Muscle layer of duodenum (tissue), 2 donors: Measurements from ENCODE around the gene TRERF1.
"Not testable (repeated sequence)": the region's sequence is repeated elsewhere in the genome, so short reads cannot be mapped to it uniquely, and the experiment has no call there.

Source experiments
- H3K27ac ChIP-seq: one replicate; pipeline ENCODE4 v1.7.0; 2013; ENCODE audit warnings: mild to moderate bottlenecking, low read length
- H3K27me3 ChIP-seq: one replicate; pipeline ENCODE4 v1.7.0; 2013; ENCODE audit warnings: low read depth, mild to moderate bottlenecking, control low read depth, low read length
- H3K36me3 ChIP-seq, 2 donors: one replicate each; pipeline ENCODE4 v1.7.0; 2013; ENCODE audit warnings: low read length in 2 of 2, control low read depth in 1 of 2, mild to moderate bottlenecking in 1 of 2; ENCODE audit not compliant: insufficient read depth in 2 of 2, control insufficient read depth in 1 of 2
- H3K4me1 ChIP-seq, 2 donors: one replicate each; pipeline ENCODE4 v1.7.0; 2013; ENCODE audit warnings: low read length in 2 of 2, mild to moderate bottlenecking in 2 of 2, control low read depth in 1 of 2, moderate library complexity in 1 of 2; ENCODE audit not compliant: insufficient read depth in 2 of 2, control insufficient read depth in 1 of 2
- H3K4me3 ChIP-seq, 2 donors: one replicate each; pipeline ENCODE4 v1.7.0; 2013; ENCODE audit warnings: low read length in 2 of 2, low read depth in 1 of 2, mild to moderate bottlenecking in 1 of 2
- H3K9me3 ChIP-seq, 2 donors: one replicate each; pipeline ENCODE4 v1.7.0; 2013; ENCODE audit warnings: low read length in 2 of 2, control low read depth in 1 of 2, mild to moderate bottlenecking in 1 of 2; ENCODE audit not compliant: control insufficient read depth in 1 of 2
- donor health status: healthy.

The TRERF1 gene

GRCh38 chr6:42448391-42448790 lies 3.3 kb downstream of the TRERF1 start:
- Histone ChIP-seq H3K27me3 (no peaks in the 10 kb centered on the region), H3K36me3 (no peaks in the 10 kb centered on the region), H3K9me3 (no peaks in the 10 kb centered on the region), H3K27ac (peak overlapping the region; percentile 19), H3K4me1 (peaks cover 8 to 20% of the 10 kb centered on the region in 2 donors), H3K4me3 (peak overlapping the region in 1 of 2 donors; percentile 3)

GRCh38 chr6:42446996-42447395 lies 4.7 kb downstream of the TRERF1 start:
- Histone ChIP-seq H3K9me3 (no peaks in the 10 kb centered on the region), H3K36me3 (no peaks in the 10 kb centered on the region), H3K4me3 (no peak overlapping the region), H3K4me1 (peaks cover 8 to 24% of the 10 kb centered on the region in 2 donors), H3K27ac (no peak overlapping the region), H3K27me3 (no peaks in the 10 kb centered on the region)

GRCh38 chr6:42446370-42446769 lies 5.4 kb downstream of the TRERF1 start:
- Histone ChIP-seq H3K4me3 (no peak overlapping the region), H3K27me3 (no peaks in the 10 kb centered on the region), H3K36me3 (no peaks in the 10 kb centered on the region), H3K9me3 (no peaks in the 10 kb centered on the region), H3K27ac (no peak overlapping the region), H3K4me1 (peaks cover 10 to 30% of the 10 kb centered on the region in 2 donors)

- peaks cover 13 to 34% of the 10 kb centered on the region in 2 donors for H3K4me1 ChIP-seq
- H3K36me3 ChIP-seq, H3K27me3 ChIP-seq, H3K9me3 ChIP-seq, H3K4me3 ChIP-seq, H3K27ac ChIP-seq: not testable (repeated sequence)
These were observed 5.8 kb downstream of the TRERF1 start for GRCh38 chr6:42445955-42446354.

GRCh38 chr6:42443312-42444060 lies 8.2 kb downstream of the TRERF1 start:
- no peaks in the 10 kb centered on the region for H3K36me3 ChIP-seq
- peak overlapping the region in 1 of 2 donors; percentile 35 for H3K4me3 ChIP-seq
- H3K27me3 ChIP-seq, result no peaks in the 10 kb centered on the region
- peaks cover 9 to 30% of the 10 kb centered on the region in 2 donors for H3K4me1 ChIP-seq
- H3K27ac ChIP-seq, result peak overlapping the region; percentile 60
- H3K9me3 ChIP-seq, result no peaks in the 10 kb centered on the region

GRCh38 chr6:42441697-42442081 lies 10.0 kb downstream of the TRERF1 start:
- Histone ChIP-seq H3K27ac (peak overlapping the region; percentile 78), H3K4me3 (peak overlapping the region in 1 of 2 donors; percentile 41)

DNA sequence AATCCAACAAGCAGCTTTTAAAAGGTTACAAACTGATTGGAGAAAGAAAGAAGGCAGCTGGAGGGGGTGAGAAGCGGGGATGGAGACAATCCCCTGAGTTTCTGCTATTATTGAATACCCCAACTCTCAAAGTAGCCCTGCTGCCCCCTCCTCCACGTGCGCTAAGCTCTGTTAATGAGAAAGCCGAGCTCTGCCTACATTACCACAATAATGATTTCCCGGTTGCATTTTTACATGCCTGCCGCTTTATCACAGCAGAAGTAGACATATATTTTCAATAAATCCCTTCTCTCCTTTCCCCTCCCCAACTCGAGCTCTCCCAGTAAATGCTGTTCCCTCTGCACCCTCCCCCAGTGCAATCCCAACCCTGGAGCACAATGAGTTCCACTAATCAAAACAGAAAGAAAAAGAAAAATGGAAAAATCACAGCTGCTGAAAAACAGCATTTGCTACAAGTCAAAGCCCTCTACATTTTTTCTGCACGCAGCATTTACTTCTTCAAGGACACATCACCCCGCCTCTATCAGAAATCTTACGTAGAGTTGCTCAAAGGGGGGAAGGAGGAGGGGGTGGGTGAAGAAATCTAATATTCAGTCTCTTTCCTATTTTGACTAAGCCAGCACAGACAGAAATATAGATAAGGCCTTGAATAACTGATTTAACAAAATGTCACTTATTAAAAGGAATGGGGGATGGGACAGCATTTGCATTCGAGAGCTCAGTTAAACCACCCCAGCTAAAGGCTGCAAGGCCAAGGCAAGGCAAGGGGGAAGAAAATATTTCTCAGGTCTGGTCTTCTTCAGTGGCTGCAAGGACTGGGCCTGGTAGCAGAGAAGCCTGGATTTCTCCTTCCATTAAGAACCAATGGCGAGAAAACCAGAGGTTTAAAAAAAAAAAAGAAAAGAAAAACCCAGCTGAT lies 10.7 kb downstream of the TRERF1 start:
- peaks cover 9 to 30% of the 10 kb centered on the region in 2 donors for H3K4me1 ChIP-seq
- peak overlapping the region; percentile 23 to 41 for H3K4me3 ChIP-seq
- no peaks in the 10 kb centered on the region for H3K27me3 ChIP-seq
- no peaks in the 10 kb centered on the region for H3K36me3 ChIP-seq
- peak overlapping the region; percentile 78 for H3K27ac ChIP-seq
- H3K9me3 ChIP-seq, result no peaks in the 10 kb centered on the region

More at GRCh38 chr6:42441697-42442081, 10.0 kb downstream of the TRERF1 start:
- H3K27me3 ChIP-seq, result no peaks in the 10 kb centered on the region
- H3K4me1 ChIP-seq, result peaks cover 9 to 30% of the 10 kb centered on the region in 2 donors
- H3K9me3 ChIP-seq, result no peaks in the 10 kb centered on the region
- no peaks in the 10 kb centered on the region for H3K36me3 ChIP-seq

GRCh38 chr6:42440027-42440426 lies 11.7 kb downstream of the TRERF1 start:
- peak overlapping the region; percentile 78 for H3K27ac ChIP-seq
- no peaks in the 10 kb centered on the region for H3K27me3 ChIP-seq
- no peaks in the 10 kb centered on the region for H3K36me3 ChIP-seq
- H3K9me3 ChIP-seq, result no peaks in the 10 kb centered on the region
- no peak overlapping the region for H3K4me3 ChIP-seq
- H3K4me1 ChIP-seq, result peaks cover 9 to 30% of the 10 kb centered on the region in 2 donors

DNA sequence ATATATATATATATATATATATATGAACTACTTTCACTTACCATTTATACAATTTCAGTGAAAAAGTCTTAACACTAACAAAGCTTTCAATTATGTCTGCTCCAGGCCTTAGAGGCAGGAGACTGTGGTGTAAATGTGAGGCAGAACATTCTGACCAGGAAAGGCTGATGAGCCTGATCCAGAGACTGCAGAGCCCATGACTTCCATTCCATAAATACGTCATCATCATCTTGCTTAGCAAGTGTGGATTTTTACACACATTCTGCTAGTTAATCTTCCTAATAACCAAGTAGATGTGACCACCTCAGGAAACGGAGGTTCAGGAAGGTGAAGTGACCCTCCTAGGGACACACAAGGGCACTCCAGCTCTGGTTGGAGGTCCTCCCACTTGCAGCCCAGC lies 14.9 kb downstream of the TRERF1 start:
- Histone ChIP-seq H3K36me3 (peaks cover 4 to 12% of the 10 kb centered on the region in 2 donors), H3K27ac (no peak overlapping the region), H3K4me3 (no peak overlapping the region), H3K9me3 (peaks cover 7 to 12% of the 10 kb centered on the region in 2 donors), H3K27me3 (no peaks in the 10 kb centered on the region), H3K4me1 (peaks cover 9 to 19% of the 10 kb centered on the region in 2 donors)

- Histone ChIP-seq H3K36me3 (peaks cover 4 to 12% of the 10 kb centered on the region in 2 donors), H3K4me3 (no peak overlapping the region), H3K4me1 (peaks cover 2% of the 10 kb centered on the region in 2 donors), H3K27me3 (no peaks in the 10 kb centered on the region), H3K27ac (no peak overlapping the region), H3K9me3 (peaks cover 7 to 12% of the 10 kb centered on the region in 2 donors)
These were observed 17.5 kb downstream of the TRERF1 start for GRCh38 chr6:42434237-42434636.

- H3K4me1 ChIP-seq, result peaks cover 10% of the 10 kb centered on the region in 2 donors
- no peak overlapping the region for H3K4me3 ChIP-seq
- no peak overlapping the region for H3K27ac ChIP-seq
- H3K36me3 ChIP-seq, result peaks cover 4 to 12% of the 10 kb centered on the region in 2 donors
- H3K9me3 ChIP-seq, result peaks cover 7 to 12% of the 10 kb centered on the region in 2 donors
- no peaks in the 10 kb centered on the region for H3K27me3 ChIP-seq
These were observed 18.3 kb downstream of the TRERF1 start for GRCh38 chr6:42433409-42433808.
